Skeletal muscle satellite cell (primary cell): ENCODE data around the gene CDC42BPB.

ENCODE experiments used
- H3K27me3 ChIP-seq: 2 replicates; pipeline ENCODE4 v1.7.0; 2013; ENCODE audit warnings: low read length; ENCODE audit not compliant: control insufficient read depth, insufficient read depth
- H3K36me3 ChIP-seq: 2 replicates; pipeline ENCODE4 v1.7.0; 2013; ENCODE audit warnings: mild to moderate bottlenecking, control low read depth, low read length; ENCODE audit not compliant: insufficient read depth
- H3K4me1 ChIP-seq: 2 replicates; pipeline ENCODE4 v1.7.0; 2013; ENCODE audit warnings: low read length; ENCODE audit not compliant: control insufficient read depth, insufficient read depth
- H3K4me2 ChIP-seq: 2 replicates; pipeline ENCODE4 v1.7.0; 2013; ENCODE audit warnings: mild to moderate bottlenecking, low read length
- H3K4me3 ChIP-seq: 2 replicates; pipeline ENCODE4 v1.7.0; 2013; ENCODE audit warnings: low read length
- H3K9ac ChIP-seq: 2 replicates; pipeline ENCODE4 v1.7.0; 2013; ENCODE audit warnings: mild to moderate bottlenecking, low read depth, low read length, moderate library complexity
- H3K9me3 ChIP-seq: replicated peaks from 2 replicates; pipeline ENCODE4 v1.7.0; 2013; ENCODE audit warnings: mild to moderate bottlenecking, control low read depth, low read length

The CDC42BPB gene

DNA sequence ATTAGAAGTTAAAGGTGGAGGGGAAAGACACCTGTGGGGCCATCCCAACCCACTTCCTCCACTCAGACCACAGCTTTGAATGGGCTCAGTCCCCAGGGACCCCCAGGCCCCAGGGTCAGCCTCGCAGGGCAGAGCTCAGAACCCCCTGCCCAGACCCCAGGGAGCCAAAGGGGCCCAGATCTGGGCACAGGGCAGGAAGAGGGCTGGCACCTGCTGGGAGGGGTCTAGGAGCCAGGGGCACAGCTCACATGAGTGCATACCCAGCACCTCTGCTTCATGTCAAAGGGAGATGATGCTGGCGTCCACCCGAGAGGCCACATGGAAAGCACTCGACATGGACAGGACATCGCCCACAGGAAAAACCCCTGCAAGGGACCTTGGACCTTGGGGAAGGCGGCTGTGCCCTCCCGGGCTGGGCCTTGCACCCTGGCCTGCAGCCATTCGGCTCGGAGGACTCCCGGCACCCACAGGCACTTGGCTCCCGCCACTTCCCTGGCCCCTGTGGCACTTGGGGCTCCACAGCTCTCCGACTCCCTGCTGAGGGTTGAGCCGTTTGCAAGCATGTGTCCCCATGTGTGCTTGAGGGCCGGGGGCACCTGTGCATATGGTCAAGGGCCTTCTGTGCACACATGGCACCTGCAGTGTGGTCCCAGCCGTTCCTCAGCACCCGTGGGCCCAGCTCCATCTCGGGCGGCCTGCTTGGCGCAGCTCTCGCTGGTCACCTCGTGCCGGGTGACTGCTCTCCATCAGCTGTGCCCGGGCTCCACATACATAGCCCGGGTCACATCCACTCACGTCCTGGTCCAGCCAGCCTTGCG is 142.7 kb downstream of the CDC42BPB start:
- Histone ChIP-seq H3K9me3 (no peaks in the 10 kb centered on the region), H3K4me1 (no peaks in the 10 kb centered on the region), H3K27me3 (peaks cover 5% of the 10 kb centered on the region), H3K4me2 (no peak overlapping the region), H3K36me3 (no peaks in the 10 kb centered on the region), H3K4me3 (no peak overlapping the region), H3K9ac (no peak overlapping the region)

DNA sequence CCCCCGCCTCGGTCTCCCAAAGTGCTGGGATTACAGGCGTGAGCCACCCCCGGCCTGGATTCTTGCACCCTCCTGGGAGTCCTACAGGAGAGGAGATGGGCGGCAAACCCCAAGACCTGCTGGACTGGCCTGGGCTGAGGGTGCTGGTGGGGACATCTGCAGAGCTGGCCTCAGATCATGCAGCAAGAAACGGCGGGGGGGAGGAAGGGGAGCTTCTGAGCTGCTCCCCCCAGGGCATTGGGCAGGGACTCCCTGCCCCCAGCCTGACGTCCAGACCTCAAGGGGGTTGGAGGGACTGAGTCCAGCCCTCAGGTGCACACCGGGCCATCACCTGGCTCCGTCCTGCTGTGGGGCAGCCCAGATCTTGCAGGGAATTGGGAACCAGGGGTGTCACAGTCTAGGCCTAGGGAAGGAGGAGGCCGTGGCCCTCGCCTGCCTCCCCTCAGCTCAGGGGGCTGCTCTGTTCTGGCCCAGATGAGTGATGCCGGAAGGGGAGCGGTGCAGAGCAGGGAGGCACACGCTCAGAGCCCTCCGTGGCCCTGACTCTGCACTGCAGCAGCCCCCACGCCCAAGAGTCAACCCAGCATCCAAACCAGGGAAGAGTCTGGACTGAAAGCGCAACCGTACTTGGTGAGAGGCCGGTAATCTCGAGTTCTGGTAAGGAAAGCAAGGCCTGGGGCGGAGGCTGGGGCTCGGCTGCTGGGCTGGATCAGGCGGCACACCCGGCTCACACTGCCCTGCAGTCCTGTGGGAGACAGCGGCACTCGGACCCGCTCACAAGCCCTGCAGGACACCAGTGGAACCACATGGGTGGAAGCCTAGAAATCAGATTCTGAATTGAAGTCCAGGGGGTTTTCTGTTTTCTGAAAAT is 143.8 kb downstream of the CDC42BPB start:
- H3K9ac ChIP-seq, result no peak overlapping the region
- H3K4me1 ChIP-seq, result no peaks in the 10 kb centered on the region
- H3K36me3 ChIP-seq, result no peaks in the 10 kb centered on the region
- peaks cover 5% of the 10 kb centered on the region for H3K27me3 ChIP-seq
- H3K9me3 ChIP-seq, result no peaks in the 10 kb centered on the region
- H3K4me2 ChIP-seq, result no peak overlapping the region
- no peak overlapping the region for H3K4me3 ChIP-seq

DNA sequence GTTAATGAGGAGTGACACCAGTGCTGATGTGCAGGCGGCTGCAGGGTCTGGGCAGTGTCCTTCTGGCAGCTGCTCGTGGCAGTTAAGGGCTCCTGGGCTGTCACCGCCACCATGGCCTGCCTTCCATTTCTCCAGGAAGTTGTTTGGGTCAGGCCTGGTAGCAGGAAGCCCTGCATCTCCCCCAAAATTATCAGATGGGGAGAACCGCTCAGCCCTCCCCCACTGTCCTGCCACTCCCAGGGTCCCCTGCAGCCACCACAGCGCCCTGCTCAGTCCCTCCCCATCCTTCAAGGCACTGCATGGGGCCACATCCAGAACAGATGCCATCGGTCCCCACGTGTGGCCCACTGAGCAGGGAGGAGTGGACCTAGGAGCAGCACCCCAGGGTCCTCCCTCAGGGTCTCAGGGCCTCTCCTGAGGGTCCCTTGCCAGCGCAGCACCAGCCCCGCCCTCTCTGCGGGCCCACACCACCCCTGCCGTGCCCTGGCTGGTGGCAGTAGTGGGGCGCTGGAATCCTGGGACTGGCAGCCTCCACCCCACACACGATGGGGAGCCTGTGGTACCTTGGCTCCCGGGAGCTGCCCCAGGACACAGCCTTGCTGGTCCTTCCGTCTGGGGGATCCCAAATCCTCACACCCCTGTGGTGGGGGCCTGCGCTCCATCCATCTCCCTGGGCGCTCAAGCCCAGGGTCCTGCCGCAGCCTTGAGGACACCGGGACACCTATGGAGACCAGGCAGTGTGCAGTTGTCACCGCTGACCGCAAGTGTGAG is 145.2 kb downstream of the CDC42BPB start:
- Histone ChIP-seq H3K4me2 (no peak overlapping the region), H3K9me3 (no peaks in the 10 kb centered on the region), H3K4me3 (no peak overlapping the region), H3K27me3 (no peaks in the 10 kb centered on the region), H3K4me1 (no peaks in the 10 kb centered on the region), H3K9ac (no peak overlapping the region), H3K36me3 (peaks cover 2% of the 10 kb centered on the region)

DNA sequence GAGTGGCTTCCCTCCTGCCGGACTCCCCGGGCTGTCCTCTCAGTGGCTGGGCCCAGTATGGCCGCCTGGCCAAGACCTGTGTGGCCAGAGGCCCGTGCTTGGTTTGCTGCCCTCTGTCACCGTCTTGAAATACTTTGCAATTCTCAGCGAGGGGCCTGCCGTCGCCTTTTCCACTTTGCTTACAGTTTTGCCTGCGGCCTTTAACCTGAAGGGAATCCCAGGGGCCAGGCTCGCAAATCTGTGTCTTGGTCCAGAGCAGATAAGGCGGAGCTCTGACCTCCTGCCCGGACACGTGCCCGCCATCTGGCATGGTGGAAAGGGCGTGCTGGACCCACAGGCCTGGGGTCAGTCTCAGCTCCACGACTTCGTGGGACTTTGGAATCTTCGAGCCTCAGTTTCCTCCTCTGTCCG is 145.8 kb downstream of the CDC42BPB start:
- Histone ChIP-seq H3K4me1 (no peaks in the 10 kb centered on the region), H3K36me3 (peaks cover 6% of the 10 kb centered on the region), H3K9ac (no peak overlapping the region), H3K4me3 (no peak overlapping the region), H3K4me2 (no peak overlapping the region), H3K27me3 (no peaks in the 10 kb centered on the region), H3K9me3 (no peaks in the 10 kb centered on the region)

DNA sequence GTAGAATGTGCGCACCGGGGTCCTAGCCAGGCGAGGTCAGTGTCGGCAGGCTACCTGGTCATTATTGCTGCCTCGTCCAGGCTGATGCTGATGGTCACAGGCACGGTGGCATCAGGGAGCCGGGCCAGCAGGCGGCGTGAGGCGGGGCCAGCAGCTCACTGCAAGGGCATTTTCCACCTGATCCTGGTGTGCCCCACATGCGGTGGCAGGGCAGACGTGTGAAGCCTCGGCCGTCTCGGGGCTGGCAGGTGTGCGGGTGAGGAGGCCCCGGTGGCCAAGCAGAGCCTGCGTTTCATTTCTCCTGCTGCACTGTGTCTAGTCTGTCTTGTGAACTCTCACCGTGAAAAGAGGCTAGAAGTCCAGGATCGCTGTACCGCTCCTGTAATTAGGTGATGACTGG is 146.9 kb downstream of the CDC42BPB start:
- no peak overlapping the region for H3K4me2 ChIP-seq
- H3K4me3 ChIP-seq, result no peak overlapping the region
- no peaks in the 10 kb centered on the region for H3K4me1 ChIP-seq
- peaks cover 14% of the 10 kb centered on the region for H3K36me3 ChIP-seq
- no peaks in the 10 kb centered on the region for H3K9me3 ChIP-seq
- no peaks in the 10 kb centered on the region for H3K27me3 ChIP-seq
- H3K9ac ChIP-seq, result no peak overlapping the region

DNA sequence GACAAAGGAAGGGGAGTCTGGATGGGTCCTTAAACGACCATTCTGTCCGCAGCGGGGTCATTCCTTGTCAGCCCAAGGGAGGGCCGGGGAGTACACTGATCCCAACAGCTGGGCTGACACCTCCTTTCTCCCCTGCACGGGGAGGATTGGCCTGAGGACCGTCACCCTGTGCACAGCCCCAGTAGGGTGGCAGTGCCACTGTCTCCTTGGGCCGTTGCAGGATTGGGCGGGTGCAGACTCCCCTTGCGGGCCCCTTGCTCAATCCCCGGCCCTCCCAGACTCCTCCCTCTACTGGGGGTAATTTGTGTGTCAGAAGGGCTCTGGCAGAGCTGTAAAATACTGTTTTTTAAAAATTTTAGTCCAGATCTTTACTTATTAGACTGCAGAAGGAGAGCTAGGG is 147.4 kb downstream of the CDC42BPB start:
- no peak overlapping the region for H3K4me2 ChIP-seq
- H3K36me3 ChIP-seq, result peaks cover 19% of the 10 kb centered on the region
- H3K9ac ChIP-seq, result no peak overlapping the region
- H3K9me3 ChIP-seq, result no peaks in the 10 kb centered on the region
- no peaks in the 10 kb centered on the region for H3K27me3 ChIP-seq
- H3K4me3 ChIP-seq, result no peak overlapping the region
- no peaks in the 10 kb centered on the region for H3K4me1 ChIP-seq

DNA sequence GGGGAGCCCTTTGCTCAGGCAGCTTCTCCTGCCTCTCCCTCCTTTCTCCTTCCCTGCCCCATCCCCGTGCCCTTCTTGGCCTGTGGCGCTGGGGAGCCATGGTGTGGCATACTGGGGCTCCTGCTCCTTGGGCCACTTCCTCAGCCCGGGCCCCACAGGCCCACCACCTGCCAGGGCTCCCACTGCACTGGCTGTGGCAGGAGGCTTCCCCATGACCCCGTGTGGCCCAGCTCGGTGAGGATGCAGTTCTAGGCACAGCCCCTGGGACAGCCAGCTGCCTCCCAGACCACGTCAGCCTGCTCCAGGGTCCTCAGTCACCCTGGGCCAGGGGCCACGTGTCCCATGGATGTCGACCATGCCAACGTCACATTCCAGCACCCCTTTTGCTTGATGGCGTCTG is 147.9 kb downstream of the CDC42BPB start:
- H3K9me3 ChIP-seq, result no peaks in the 10 kb centered on the region

DNA sequence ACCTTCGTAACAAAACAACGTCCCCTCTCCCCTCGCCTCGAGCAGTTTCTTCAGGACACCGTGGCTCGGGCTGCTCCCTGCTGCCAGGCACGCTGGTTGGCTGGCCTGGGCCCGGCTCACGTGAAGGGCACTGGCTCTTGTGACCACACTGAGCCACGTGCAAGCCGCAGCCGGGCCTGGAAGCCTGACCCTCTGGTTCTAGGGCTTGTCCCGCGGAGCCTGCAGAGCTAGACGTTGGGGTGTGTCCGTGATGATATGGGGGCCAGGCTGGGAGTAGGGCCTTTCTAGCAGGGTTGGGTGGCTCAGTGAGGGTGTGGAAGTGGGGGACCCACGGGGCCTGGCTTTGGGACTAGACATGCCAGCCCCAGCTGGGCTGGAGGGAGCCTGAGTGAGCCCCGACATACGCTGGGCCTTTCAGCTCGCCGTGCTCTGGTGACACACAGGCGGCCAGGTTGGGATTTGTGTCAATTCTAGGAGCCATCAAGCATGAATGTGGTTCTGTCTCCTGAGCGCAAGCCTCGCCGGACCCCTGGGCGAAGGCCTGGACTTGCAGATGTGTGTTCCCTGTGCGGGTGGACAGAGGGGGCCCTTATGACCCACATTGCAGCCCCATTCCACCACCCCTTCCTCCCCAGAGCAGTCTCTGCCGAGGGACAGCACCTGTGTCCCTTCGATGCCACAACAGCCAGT is 148.4 kb downstream of the CDC42BPB start:
- H3K4me3 ChIP-seq, result no peak overlapping the region
- H3K27me3 ChIP-seq, result no peaks in the 10 kb centered on the region
- H3K9ac ChIP-seq, result no peak overlapping the region
- no peaks in the 10 kb centered on the region for H3K4me1 ChIP-seq
- H3K9me3 ChIP-seq, result no peaks in the 10 kb centered on the region
- peaks cover 20% of the 10 kb centered on the region for H3K36me3 ChIP-seq
- no peak overlapping the region for H3K4me2 ChIP-seq

More for the DNA sequence above, 147.9 kb downstream of the CDC42BPB start:
- H3K4me1 ChIP-seq, result no peaks in the 10 kb centered on the region
- H3K4me3 ChIP-seq, result no peak overlapping the region
- H3K27me3 ChIP-seq, result no peaks in the 10 kb centered on the region
- H3K4me2 ChIP-seq, result no peak overlapping the region
- peaks cover 20% of the 10 kb centered on the region for H3K36me3 ChIP-seq
- H3K9ac ChIP-seq, result no peak overlapping the region

DNA sequence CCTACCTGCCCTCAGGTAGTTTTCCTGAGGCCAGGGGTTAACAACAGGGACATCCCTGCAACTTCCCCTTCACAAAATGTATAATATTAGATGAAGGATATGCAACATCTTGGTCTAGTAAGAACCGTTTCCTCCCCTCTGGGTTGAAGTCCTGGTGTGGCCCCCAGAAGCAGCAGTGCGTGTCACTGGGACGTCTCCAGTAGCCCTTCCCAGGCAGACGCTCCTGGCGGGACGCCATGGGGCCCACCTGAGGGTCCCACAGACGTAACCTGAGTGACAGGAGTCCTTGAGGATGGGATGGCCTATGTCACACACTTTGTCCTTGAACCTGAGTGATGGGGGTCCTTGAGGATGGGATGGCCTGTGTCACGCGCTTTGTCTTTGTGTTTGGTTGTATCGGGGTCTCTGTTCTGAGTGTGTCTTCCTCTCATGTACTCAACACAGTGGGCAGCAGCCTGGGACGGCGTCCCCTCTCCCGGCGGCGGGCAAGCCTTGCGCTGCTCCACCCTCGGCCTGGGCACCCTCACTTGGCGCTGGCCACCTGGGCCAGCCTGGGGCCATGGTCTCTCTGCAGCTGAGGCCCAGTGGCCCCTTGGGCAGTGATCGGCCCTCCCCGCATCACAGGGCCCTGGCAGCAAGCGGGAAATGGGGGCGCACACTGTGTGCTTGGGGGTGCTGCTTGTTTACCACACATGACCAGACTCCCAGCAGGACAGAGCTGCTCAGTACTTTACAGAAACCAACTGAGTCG is 149.2 kb downstream of the CDC42BPB start:
- Histone ChIP-seq H3K4me2 (no peak overlapping the region), H3K4me3 (no peak overlapping the region), H3K4me1 (no peaks in the 10 kb centered on the region), H3K9me3 (no peaks in the 10 kb centered on the region), H3K36me3 (peaks cover 20% of the 10 kb centered on the region), H3K9ac (no peak overlapping the region), H3K27me3 (no peaks in the 10 kb centered on the region)

DNA sequence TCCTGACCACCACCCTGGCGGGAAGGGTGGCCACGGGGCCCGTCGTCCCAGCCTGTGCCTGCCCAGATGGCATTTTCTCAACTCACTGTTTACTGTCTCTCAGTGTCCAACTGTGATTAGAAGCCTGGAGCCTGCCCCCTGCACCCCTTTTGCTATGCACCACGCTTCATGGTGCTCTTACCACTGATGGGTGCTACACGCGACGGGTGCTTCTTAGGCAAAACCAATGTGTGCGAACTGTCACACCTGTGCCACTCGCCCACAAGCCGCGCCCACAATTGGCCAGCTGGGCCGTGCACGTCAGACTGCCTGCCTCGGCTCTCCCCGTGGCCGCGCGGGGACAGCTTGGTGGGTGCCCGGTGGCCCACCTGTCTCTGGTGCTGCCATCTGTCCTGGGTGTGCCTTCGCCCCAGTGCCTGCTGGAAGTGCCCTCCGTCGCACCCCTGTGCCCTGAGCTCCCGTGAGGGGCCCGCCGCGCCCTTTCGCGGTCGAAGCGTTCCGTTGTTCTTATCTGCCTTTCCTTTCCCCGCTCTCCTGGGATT is 150.0 kb downstream of the CDC42BPB start:
- no peaks in the 10 kb centered on the region for H3K27me3 ChIP-seq
- H3K4me1 ChIP-seq, result no peaks in the 10 kb centered on the region
- peaks cover 20% of the 10 kb centered on the region for H3K36me3 ChIP-seq
- H3K4me2 ChIP-seq, result no peak overlapping the region
- H3K9me3 ChIP-seq, result no peaks in the 10 kb centered on the region
- H3K9ac ChIP-seq, result no peak overlapping the region
- H3K4me3 ChIP-seq, result no peak overlapping the region
